CD4-positive, alpha-beta T cell treated with Interleukin-12 subunit alpha and Interleukin-12 subunit beta, for 1 hour (primary cell): ENCODE data around the gene PRSS27.

ENCODE experiments used
- DNase-seq: peaks from one replicate; pipeline ENCODE4 v3.0.0-alpha.2; 2020

Gene PRSS27

DNA sequence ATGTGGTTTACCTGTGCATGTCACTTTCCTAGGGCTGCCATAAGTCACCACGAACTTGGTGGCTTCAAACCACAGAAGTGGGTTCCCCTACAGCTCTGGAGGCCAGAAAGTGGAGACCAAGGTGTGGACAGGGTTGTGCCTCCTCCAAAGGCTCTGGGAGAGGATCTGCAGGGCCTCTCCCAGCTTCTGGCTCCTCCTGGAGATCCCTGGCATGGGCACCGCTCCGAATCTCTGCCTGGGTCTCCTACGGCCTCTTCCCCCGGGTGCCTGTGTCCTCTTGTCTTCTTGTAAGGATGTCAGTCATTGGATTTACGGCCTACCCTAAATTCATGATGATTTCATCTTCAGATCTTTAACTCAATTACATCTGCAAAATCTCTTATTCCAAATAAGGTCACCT, 29.9 kb upstream of the PRSS27 start:
- DNase-seq, result no peak

DNA sequence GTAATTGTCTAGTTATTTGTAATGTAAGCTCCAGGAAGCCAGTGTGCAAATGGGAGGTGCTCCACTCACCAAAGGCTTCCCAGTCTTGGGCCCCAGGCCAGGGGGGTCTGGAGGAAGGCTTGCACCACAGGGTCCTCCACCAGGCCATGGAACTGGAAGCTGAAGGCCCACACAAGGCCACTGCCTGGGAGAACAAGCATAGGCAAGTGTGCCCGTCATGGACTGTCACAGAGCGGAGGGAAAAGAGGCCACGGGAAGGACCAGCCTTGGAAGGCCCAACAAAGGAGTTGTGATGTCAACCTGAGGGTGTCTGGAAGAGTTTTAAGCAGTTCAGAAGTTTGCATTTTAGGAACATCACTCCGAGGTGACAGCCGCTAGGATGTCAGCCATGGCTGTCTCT, 29.5 kb upstream of the PRSS27 start:
- DNase-seq, result no peak

GRCh38 chr16:2748757-2749455, 28.9 kb upstream of the PRSS27 start:
- DNase-seq, result no peak

DNA sequence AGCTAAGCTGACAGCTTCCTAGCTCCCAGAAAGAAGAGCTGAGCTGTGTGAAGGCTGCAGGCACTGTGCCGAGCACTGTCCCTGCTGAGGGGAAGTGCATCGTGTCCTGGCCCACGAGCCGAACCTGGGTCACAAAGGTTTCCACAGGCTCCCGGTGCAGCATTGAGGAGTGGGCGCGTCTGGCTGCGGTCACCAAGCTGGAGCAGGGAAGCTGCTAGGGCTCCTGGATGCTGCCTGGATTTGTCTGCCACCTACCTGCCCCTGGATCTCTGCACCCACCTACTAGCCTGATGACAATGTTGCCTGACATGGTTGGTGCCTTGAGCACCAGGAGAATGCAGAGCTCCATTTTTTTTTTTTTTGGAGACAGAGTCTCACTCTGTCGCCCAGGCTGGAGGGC, 25.9 kb upstream of the PRSS27 start:
- DNase-seq, result no peak

GRCh38 chr16:2745116-2745890, 25.3 kb upstream of the PRSS27 start:
- no peak for DNase-seq

DNA sequence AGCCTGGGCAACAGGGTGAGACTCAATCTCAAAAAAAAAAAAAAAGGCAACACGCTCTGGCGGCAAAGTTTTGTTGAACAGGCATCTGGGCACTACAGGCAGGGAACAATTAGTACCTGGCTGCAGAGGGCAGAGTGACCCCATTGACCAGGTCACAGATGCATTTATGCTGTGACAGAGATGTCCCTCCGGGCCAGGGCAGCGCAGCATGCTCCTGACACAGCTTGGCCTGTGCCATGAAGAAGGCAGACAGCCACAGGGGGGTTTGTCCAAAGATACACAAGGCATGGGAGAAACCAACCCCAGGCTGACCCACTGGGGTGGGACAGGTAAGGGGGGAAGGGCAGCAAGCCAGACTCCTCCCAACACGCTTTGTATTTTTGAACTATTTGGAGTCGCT, 24.7 kb upstream of the PRSS27 start:
- no peak for DNase-seq

DNA sequence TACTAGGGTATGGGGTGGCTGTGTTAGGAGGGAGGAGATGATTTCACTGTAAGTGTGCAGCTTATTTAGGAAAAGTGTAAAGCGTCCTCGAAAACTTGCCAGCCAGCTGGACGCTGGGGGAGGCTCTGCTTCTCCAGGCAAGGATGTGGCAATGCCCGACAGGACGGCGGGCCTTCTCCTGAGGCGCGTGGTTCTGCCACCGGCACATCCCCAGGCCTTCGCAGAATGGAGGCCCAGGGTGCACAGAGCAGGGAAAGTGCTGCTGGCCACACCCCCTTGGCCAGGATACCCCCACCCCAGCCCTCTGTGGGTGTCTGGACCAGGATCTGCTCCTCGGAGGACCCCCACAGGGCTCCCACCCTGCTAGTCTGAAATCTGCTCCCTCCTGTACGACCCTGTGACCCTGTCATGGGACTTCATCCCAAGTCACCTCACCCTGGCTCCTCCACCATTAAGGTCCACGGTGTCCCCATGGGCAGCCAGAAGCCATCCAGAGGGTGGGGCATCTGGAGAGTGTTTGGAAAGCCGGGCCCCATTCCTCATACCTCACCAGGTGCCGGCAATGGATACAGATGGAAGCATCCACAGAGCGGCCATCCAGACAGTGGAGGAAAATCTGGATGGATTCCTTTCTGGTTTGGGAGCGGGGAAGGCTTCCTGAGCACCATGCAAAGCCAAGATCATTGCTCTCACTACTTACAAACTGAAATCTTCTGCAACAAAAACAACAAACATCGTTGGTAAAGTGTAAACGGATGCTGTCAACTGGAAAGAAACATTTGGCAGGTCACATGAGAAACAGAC, 23.2 kb upstream of the PRSS27 start:
- DNase-seq, result no peak

GRCh38 chr16:2742323-2743006, 22.4 kb upstream of the PRSS27 start:
- no peak for DNase-seq

DNA sequence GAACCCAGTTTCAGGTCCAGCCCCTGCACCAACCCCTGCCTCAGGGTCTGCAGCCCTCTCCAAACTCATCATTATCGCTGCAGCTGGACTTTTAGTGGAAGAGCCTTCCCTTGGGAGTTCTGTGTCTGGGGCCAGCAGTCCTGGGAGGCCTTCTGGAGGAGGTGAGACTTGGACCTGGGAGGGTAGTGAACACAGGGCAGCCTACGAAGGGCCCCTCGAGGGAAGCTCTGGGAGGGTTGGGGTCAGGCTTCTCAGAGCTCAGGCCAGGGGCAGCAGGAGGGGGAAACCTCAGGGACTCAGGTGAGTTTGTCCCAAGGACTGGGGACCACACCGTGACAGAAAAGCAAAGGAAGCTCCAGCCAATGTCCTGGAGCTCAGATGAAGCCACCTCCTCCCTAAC, 21.1 kb upstream of the PRSS27 start:
- DNase-seq, result no peak

GRCh38 chr16:2740476-2740875, 20.5 kb upstream of the PRSS27 start:
- DNase-seq, result no peak

GRCh38 chr16:2739625-2740430, 19.8 kb upstream of the PRSS27 start:
- DNase-seq, result no peak

DNA sequence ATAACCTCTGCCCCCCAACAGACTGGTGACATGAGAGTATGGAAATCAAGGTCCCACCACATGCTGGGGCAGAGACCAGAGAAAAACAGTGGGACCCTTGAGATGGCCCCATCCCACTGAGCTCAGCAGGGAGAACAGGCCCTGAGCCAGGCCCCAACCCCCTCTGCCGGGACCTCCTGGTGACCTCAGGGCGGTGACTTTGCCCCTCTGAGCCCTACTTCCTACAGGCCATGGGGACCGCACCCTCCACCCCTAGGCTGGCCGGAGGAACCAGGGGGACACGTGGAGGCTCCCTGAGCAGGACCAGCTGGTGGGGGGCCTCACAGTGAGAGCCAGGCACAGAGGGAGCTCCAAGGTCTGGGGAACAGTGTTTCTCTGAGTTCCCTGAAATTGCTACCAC, 18.6 kb upstream of the PRSS27 start:
- no peak for DNase-seq

GRCh38 chr16:2737895-2738418, 17.9 kb upstream of the PRSS27 start:
- DNase-seq, result no peak

GRCh38 chr16:2737238-2737605, 17.2 kb upstream of the PRSS27 start:
- DNase-seq, result no peak

- DNase-seq, result no peak
These were observed 16.6 kb upstream of the PRSS27 start for GRCh38 chr16:2736476-2737237.

DNA sequence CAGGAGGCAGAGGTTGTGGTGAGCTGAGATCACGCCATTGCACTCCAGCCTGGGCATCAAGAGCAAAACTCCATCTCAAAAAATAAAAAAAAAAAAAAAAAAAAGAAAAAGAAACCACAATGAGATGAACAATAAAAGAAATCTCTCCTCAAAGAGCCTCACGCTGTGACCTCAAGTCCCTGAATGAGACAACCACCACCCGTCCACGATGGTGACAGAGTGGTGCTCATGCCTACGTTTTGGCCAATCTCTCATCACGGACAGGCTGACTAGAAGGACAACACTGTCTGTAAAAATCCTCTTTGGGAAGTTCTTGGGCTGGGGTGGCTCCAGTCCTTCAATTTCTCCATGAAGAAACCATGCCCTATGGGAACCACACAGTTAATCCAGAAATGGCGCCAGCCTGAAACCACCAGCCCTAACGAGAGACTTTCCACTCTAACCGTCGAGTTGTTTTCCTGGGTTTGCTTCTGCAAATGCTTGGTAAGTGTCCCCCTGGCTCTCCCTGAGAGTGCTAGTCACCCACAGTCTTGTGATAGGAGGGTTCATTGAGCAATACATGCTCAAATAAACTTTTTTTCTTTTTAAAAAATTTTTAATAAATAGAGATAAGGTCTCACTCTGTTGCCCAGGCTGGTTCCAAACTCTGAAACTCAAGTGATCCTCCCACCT, 15.0 kb upstream of the PRSS27 start:
- no peak for DNase-seq

GRCh38 chr16:2728034-2728433, 8.0 kb upstream of the PRSS27 start:
- DNase-seq, result no peak

DNA sequence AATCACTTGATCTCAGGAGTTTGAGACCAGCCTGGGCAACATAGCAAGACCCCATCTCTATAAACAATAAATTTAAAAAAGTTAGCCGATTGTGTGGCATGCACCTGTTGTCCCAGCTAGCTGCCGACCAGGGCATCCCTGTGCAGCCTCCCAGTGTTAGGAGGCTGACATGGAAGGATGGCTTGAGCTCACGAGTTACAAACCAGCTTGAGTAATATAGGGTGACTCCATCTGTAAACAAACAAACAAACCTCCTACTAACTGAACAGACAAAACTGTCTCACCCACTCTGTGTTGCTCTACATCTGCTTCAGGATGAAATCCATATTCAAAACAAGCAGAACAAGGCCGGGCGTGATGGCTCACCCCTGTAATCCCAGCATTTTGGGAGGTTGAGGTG, 6.9 kb upstream of the PRSS27 start:
- no peak for DNase-seq

DNA sequence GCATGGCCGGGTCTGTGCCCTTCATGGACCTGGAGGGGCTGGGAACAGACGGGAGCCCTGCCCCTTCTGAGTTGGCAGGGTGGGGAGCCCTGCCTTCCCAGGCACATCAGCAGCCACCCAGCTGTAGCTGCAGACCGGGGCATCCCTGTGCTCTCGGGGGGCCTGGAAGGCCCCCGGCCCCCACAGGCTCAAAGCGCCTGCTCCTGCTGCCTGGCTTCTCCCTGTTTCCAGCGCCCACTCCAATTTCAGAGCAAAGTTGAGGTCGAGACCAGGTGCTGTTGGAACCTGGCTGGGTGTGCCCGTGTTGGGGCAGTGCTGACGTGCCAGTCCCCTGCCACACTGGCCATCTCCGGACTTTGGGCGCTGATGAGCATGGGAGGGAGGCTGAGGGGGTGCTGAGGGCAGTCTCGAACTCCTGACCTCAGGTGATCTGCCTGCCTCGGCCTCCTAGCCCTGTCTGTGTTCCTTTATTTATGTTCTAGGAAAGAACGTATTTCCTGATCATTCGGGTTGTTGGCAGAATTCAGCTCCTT, 4.9 kb upstream of the PRSS27 start:
- DNase-seq, result no peak

DNA sequence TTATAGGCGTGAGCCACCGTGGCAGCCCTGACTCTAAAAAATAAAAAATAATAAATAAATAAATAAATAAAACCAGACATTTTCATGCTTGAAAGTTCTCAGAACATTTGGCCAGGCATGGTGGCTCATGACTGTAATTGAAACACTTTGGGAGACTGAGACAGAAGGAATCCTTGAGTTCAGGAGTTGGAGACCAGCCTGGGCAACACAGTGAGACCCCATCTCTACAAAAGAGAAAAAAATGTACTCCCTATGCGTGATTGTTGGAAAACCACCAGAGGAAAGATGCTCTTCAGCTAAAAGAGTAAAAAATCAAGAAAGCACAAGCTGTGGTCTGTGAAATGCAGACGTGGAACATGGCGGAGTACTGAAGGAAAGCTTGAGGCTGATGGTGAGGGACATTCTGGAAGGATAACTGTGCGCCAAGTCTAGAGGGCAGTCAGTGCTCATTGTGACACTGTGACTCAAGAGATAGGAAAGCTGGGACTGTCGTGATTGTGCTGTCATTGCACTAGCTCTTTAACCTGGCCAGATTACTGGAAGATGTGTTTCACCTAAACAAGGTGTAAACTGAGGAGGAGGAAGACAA, 4.2 kb upstream of the PRSS27 start:
- DNase-seq, result no peak
